ENCODE data around the gene RASGRP3.

DNA sequence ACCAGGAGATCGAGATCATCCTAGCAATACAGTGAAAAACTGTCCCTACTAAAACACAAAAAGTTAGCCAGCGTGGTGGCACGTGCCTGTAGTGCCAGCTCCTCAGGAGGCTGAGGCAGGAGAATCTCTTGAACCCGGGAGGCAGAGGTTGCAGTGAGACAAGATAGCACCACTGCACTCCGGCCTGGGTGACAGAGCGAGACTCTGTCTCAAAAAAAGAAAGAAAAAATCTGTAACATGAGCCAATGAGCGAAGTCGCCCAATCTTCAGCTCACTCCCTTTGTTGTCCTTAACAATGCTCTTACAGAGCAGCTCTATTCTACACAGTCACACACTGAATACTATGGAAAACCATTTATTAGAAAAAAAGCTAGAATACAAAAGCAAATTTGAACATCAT lies 100.6 kb downstream of the RASGRP3 start:
- TF ChIP-seq EZH2phosphoT487 (IDR thresholded peaks at IDR 0.05; ENCODE audit: borderline replicate concordance, low read depth): no peak
- TF ChIP-seq, protein P1, sequence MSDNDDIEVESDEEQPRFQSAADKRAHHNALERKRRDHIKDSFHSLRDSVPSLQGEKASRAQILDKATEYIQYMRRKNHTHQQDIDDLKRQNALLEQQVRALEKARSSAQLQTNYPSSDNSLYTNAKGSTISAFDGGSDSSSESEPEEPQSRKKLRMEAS (IDR thresholded peaks at IDR 0.05; ENCODE audit: low read depth): no peak
- no peak for TF ChIP-seq POLR2AphosphoS5 (IDR thresholded peaks at IDR 0.05; ENCODE audit: low read depth, low read length)
- TF ChIP-seq TCF12 (IDR thresholded peaks at IDR 0.05): no peak
- no peak for TF ChIP-seq YY1 (IDR thresholded peaks at IDR 0.05; ENCODE audit: low read depth)
- TF ChIP-seq EP300 (IDR thresholded peaks at IDR 0.05; ENCODE audit: borderline replicate concordance in 1 of 2, low read depth in 1 of 2, low read length in 1 of 2): no peak
- TF ChIP-seq, protein P2, sequence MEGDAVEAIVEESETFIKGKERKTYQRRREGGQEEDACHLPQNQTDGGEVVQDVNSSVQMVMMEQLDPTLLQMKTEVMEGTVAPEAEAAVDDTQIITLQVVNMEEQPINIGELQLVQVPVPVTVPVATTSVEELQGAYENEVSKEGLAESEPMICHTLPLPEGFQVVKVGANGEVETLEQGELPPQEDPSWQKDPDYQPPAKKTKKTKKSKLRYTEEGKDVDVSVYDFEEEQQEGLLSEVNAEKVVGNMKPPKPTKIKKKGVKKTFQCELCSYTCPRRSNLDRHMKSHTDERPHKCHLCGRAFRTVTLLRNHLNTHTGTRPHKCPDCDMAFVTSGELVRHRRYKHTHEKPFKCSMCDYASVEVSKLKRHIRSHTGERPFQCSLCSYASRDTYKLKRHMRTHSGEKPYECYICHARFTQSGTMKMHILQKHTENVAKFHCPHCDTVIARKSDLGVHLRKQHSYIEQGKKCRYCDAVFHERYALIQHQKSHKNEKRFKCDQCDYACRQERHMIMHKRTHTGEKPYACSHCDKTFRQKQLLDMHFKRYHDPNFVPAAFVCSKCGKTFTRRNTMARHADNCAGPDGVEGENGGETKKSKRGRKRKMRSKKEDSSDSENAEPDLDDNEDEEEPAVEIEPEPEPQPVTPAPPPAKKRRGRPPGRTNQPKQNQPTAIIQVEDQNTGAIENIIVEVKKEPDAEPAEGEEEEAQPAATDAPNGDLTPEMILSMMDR (IDR thresholded peaks at IDR 0.05): no peak
- TF ChIP-seq, protein P3, sequence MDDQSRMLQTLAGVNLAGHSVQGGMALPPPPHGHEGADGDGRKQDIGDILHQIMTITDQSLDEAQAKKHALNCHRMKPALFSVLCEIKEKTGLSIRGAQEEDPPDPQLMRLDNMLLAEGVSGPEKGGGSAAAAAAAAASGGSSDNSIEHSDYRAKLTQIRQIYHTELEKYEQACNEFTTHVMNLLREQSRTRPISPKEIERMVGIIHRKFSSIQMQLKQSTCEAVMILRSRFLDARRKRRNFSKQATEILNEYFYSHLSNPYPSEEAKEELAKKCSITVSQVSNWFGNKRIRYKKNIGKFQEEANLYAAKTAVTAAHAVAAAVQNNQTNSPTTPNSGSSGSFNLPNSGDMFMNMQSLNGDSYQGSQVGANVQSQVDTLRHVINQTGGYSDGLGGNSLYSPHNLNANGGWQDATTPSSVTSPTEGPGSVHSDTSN (IDR thresholded peaks at IDR 0.05): no peak
- TF ChIP-seq, protein P4, sequence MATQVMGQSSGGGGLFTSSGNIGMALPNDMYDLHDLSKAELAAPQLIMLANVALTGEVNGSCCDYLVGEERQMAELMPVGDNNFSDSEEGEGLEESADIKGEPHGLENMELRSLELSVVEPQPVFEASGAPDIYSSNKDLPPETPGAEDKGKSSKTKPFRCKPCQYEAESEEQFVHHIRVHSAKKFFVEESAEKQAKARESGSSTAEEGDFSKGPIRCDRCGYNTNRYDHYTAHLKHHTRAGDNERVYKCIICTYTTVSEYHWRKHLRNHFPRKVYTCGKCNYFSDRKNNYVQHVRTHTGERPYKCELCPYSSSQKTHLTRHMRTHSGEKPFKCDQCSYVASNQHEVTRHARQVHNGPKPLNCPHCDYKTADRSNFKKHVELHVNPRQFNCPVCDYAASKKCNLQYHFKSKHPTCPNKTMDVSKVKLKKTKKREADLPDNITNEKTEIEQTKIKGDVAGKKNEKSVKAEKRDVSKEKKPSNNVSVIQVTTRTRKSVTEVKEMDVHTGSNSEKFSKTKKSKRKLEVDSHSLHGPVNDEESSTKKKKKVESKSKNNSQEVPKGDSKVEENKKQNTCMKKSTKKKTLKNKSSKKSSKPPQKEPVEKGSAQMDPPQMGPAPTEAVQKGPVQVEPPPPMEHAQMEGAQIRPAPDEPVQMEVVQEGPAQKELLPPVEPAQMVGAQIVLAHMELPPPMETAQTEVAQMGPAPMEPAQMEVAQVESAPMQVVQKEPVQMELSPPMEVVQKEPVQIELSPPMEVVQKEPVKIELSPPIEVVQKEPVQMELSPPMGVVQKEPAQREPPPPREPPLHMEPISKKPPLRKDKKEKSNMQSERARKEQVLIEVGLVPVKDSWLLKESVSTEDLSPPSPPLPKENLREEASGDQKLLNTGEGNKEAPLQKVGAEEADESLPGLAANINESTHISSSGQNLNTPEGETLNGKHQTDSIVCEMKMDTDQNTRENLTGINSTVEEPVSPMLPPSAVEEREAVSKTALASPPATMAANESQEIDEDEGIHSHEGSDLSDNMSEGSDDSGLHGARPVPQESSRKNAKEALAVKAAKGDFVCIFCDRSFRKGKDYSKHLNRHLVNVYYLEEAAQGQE (IDR thresholded peaks at IDR 0.05; ENCODE audit: low read depth, low read length): no peak

Measured in SK-N-SH (cell line).